RWPE1 (cell line): ENCODE data around the gene EIF4G1.

Source experiments
- CTCF ChIA-PET: fragments of 350-600 bp; sonication (Branson Sonifier 250); formaldehyde crosslinking; extraction: SDS; loops from one replicate; lab custom pipeline; 2021; lab: Yijun Ruan, JAX
- POLR2A ChIA-PET: fragments of 400-600 bp; formaldehyde crosslinking; extraction: SDS; loops from one replicate; lab custom pipeline; 2020; ENCODE audit warnings: antibody characterized with exemption; ENCODE audit not compliant: low non-redundant PET; lab: Yijun Ruan, JAX
- DNase-seq: peaks from one replicate; pipeline ENCODE4 v3.0.0; 2012; ENCODE audit warnings: low spot score
- H3K27ac ChIP-seq: fragments of 450-650 bp; 2 replicates; pipeline ENCODE4 v1.5.1; 2017
- CTCF ChIP-seq: fragments of 450-650 bp; conservative IDR thresholded peaks from 2 replicates; pipeline ENCODE4 v1.5.1; 2017; ENCODE audit warnings: low read depth, mild to moderate bottlenecking

EIF4G1 gene

GRCh38 chr3:184317201-184317600, 2.8 kb downstream of the EIF4G1 start:
- no peak for TF ChIP-seq CTCF
- ChIA-PET POLR2A (no interaction called here), CTCF (interaction anchor here (0.7 kb wide), 1 partner anchor 244 kb away, joined by 3 read pairs; the partner anchor contains the start of gene EPHB3)
- DNase-seq: no peak
- peak overlapping the region; percentile 99 for H3K27ac ChIP-seq

DNA sequence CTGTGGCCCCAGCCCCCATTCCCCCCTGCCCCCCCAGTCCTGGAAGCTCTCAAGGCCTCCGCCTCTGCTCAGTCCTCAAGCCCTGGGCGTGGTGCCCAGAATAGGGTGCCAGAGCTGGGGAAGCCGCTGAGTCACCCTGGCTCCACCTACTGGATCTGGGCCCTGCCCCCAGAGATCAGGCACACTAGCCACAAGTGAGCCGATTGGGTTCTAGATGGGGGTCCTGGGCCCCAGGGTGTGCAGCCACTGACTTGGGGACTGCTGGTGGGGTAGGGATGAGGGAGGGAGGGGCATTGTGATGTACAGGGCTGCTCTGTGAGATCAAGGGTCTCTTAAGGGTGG, 5.7 kb downstream of the EIF4G1 start:
- peak; percentile 97 for DNase-seq
- POLR2A ChIA-PET: interaction anchor here (1.1 kb wide), 1 partner anchor 9 kb away, joined by 3 read pairs; no protein-coding TSS in a partner anchor
- H3K27ac ChIP-seq: peak overlapping the region; percentile 99
- TF ChIP-seq CTCF: no peak
- CTCF ChIA-PET: interaction anchor here (0.6 kb wide), 1 partner anchor 164 kb away, joined by 4 read pairs; no protein-coding TSS in a partner anchor

DNA sequence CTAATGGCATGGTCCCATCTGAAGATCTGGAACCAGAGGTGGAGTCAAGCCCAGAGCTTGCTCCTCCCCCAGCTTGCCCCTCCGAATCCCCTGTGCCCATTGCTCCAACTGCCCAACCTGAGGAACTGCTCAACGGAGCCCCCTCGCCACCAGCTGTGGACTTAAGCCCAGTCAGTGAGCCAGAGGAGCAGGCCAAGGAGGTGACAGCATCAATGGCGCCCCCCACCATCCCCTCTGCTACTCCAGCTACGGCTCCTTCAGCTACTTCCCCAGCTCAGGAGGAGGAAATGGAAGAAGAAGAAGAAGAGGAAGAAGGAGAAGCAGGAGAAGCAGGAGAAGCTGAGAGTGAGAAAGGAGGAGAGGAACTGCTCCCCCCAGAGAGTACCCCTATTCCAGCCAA, 7.3 kb downstream of the EIF4G1 start:
- ChIA-PET POLR2A (no interaction called here), CTCF (no interaction called here)
- H3K27ac ChIP-seq: peak overlapping the region; percentile 99
- TF ChIP-seq CTCF: no peak
- DNase-seq: no peak

DNA sequence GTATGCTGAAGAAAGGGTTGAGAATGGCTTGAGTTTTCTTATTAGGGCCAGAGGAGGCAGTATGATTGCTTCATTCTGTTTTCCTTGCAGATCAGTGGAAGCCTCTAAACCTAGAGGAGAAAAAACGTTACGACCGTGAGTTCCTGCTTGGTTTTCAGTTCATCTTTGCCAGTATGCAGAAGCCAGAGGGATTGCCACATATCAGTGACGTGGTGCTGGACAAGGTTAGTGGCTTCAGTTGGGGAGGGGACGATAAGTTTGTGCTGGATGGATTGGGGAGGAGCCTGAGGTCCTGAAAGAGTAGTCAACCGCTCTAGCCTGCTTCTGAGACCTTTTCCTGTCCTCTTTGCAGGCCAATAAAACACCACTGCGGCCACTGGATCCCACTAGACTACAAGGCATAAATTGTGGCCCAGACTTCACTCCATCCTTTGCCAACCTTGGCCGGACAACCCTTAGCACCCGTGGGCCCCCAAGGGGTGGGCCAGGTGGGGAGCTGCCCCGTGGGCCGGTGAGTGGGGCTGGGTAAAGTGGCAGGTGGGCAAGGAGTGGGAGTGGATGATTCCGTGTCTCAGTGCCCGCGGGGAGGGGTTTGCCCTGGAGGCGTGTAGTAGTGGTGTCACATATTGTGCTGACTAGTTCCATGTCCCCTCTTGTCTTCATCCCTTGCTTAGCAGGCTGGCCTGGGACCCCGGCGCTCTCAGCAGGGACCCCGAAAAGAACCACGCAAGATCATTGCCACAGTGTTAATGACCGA, 8.5 kb downstream of the EIF4G1 start:
- no peak for TF ChIP-seq CTCF
- POLR2A ChIA-PET: no interaction called here
- H3K27ac ChIP-seq: peak overlapping the region; percentile 26
- CTCF ChIA-PET: no interaction called here
- no peak for DNase-seq

DNA sequence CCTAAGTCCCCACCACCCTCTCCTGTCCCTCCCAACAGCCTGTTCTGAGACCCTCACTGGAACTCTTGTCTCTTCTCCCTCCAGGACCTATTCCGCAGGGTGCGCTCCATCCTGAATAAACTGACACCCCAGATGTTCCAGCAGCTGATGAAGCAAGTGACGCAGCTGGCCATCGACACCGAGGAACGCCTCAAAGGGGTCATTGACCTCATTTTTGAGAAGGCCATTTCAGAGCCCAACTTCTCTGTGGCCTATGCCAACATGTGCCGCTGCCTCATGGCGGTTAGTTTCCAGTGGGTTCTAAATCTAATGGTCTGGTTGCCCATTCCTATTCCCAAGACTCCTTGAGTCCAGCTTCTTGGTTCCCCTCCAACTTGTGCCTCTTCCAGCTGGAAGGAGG, 9.3 kb downstream of the EIF4G1 start:
- ChIA-PET POLR2A (no interaction called here), CTCF (interaction anchor here (0.7 to 0.8 kb wide), 2 partner anchors 22 to 63 kb away, joined by 3 to 4 read pairs; no protein-coding TSS in a partner anchor)
- H3K27ac ChIP-seq: peak overlapping the region; percentile 26
- DNase-seq: no peak
- no peak for TF ChIP-seq CTCF

DNA sequence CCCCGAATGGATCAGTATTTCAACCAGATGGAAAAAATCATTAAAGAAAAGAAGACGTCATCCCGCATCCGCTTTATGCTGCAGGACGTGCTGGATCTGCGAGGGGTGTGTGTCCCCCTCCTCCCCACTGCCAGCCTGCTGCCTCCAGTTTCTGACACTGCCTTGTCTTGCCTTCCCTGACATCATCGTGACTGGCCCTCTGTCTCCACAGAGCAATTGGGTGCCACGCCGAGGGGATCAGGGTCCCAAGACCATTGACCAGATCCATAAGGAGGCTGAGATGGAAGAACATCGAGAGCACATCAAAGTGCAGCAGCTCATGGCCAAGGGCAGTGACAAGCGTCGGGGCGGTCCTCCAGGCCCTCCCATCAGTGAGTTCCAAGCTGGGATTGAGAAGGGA, 10.9 kb downstream of the EIF4G1 start:
- DNase-seq: no peak
- ChIA-PET POLR2A (no interaction called here), CTCF (no interaction called here)
- H3K27ac ChIP-seq: peak overlapping the region; percentile 26
- TF ChIP-seq CTCF: no peak
